HepG2 (cell line): ENCODE data around the gene FAM117B. TPM values are rescaled to one million over a fixed set of nuclear protein-coding genes. Genes with fewer than 3 reads are reported as not detected.

Source experiments
- EEA1 ChIP-seq: sonication (generic); formaldehyde crosslinking; IDR thresholded peaks from 2 replicates; pipeline ENCODE4 v1.5.1; 2020; ENCODE audit warnings: mild to moderate bottlenecking, missing genetic modification reagents, borderline replicate concordance
- MEIS1 ChIP-seq: sonication (generic); formaldehyde crosslinking; IDR thresholded peaks from 2 replicates; pipeline ENCODE4 v1.9.0; 2021; ENCODE audit warnings: mild to moderate bottlenecking, missing genetic modification reagents, moderate library complexity, borderline replicate concordance
- NCOA1 ChIP-seq: sonication (generic); formaldehyde crosslinking; IDR thresholded peaks from 2 replicates; pipeline ENCODE4 v1.9.0; 2021; ENCODE audit warnings: missing genetic modification reagents
- PLRG1 ChIP-seq: fragments of 450-650 bp; conservative IDR thresholded peaks from 2 replicates; pipeline ENCODE4 v1.6.1; 2016
- SYNCRIP ChIP-seq: fragments of 200-400 bp; formaldehyde crosslinking; IDR thresholded peaks from 2 replicates; pipeline ENCODE4 v1.6.1; 2018; ENCODE audit warnings: mild to moderate bottlenecking, low read depth, low read length; ENCODE audit not compliant: insufficient read depth
- ZC3H13 ChIP-seq: sonication (generic); formaldehyde crosslinking; IDR thresholded peaks from 2 replicates; pipeline ENCODE4 v1.8.1; 2023; ENCODE audit warnings: mild to moderate bottlenecking, missing genetic modification reagents, moderate library complexity
- ZNF124 ChIP-seq: sonication (generic); formaldehyde crosslinking; IDR thresholded peaks from 2 replicates; pipeline ENCODE4 v1.4.0; 2020; ENCODE audit warnings: missing genetic modification reagents
- ZNF446 ChIP-seq: sonication (generic); formaldehyde crosslinking; IDR thresholded peaks from 2 replicates; pipeline ENCODE4 v1.5.0; 2020; ENCODE audit warnings: mild to moderate bottlenecking, missing genetic modification reagents
- ZNF564 ChIP-seq: sonication (generic); formaldehyde crosslinking; IDR thresholded peaks from 2 replicates; pipeline ENCODE4 v1.8.1; 2023; ENCODE audit warnings: mild to moderate bottlenecking, missing genetic modification reagents
- ZNF672 ChIP-seq: sonication (generic); formaldehyde crosslinking; IDR thresholded peaks from 2 replicates; pipeline ENCODE4 v1.8.1; 2022; ENCODE audit warnings: missing genetic modification reagents
- ZNF709 ChIP-seq: sonication (generic); formaldehyde crosslinking; IDR thresholded peaks from 2 replicates; pipeline ENCODE4 v1.5.0; 2020; ENCODE audit warnings: mild to moderate bottlenecking, missing genetic modification reagents
- ZNF883 ChIP-seq: sonication (generic); formaldehyde crosslinking; IDR thresholded peaks from 2 replicates; pipeline ENCODE4 v1.5.1; 2020; ENCODE audit warnings: mild to moderate bottlenecking, missing genetic modification reagents; ENCODE audit errors: not compliant biosample characterization
- polyA plus RNA-seq, 8 experiments: library from polyadenylated mRNA; depleted of rRNA in 3 of 8; stranded (reverse) in 7 of 8; unstranded in 1 of 8; fragments of >200 nt; fragmentation: Illumina TruSeq in 4 of 8; extraction: Trizol in 4 of 8; gene quantifications; 2 replicates each; pipeline versions ENCODE4 v1.2.1 to v1.2.3, GENCODE V29; 2011 to 2016; ENCODE audit warnings: low read depth in 4 of 8, missing spikeins in 1 of 8, mixed read lengths in 1 of 8; ENCODE audit not compliant: insufficient read depth in 1 of 8
- total RNA-seq, 5 experiments: library from RNA; depleted of rRNA; stranded (reverse); fragments of >200 nt; fragmentation: Illumina TruSeq; extraction: Trizol; gene quantifications; 2 replicates each; pipeline ENCODE4 v1.2.3, GENCODE V29; 2016; ENCODE audit warnings: low read depth in 1 of 5
- TF ChIP-seq, protein P1 (sequence below): sonication (generic); formaldehyde crosslinking; IDR thresholded peaks from 2 replicates; pipeline ENCODE4 v1.4.0; 2020; ENCODE audit warnings: mild to moderate bottlenecking, missing genetic modification reagents
- TF ChIP-seq, protein P2 (sequence below): sonication (generic); formaldehyde crosslinking; conservative IDR thresholded peaks from 2 replicates; pipeline ENCODE4 v1.8.0; 2022; ENCODE audit warnings: low read depth, missing genetic modification reagents
- TF ChIP-seq, protein P3 (sequence below): sonication (generic); formaldehyde crosslinking; IDR thresholded peaks from 2 replicates; pipeline ENCODE4 v1.9.0; 2021; ENCODE audit warnings: missing genetic modification reagents, mild to moderate bottlenecking, borderline replicate concordance
- TF ChIP-seq, protein P4 (sequence below): sonication (generic); formaldehyde crosslinking; IDR thresholded peaks from 2 replicates; pipeline ENCODE4 v1.8.0; 2023; ENCODE audit warnings: mild to moderate bottlenecking, missing genetic modification reagents
- TF ChIP-seq, protein P5 (sequence below): sonication (generic); formaldehyde crosslinking; IDR thresholded peaks from 2 replicates; pipeline ENCODE4 v1.8.0; 2022; ENCODE audit warnings: mild to moderate bottlenecking, missing genetic modification reagents

Gene FAM117B
- total and polyA plus RNA-seq, 2 of the 13 experiments (the other 11 are each of a cell fraction or from before 2014, with no cell fraction given): 5.8 to 11.0 TPM

DNA sequence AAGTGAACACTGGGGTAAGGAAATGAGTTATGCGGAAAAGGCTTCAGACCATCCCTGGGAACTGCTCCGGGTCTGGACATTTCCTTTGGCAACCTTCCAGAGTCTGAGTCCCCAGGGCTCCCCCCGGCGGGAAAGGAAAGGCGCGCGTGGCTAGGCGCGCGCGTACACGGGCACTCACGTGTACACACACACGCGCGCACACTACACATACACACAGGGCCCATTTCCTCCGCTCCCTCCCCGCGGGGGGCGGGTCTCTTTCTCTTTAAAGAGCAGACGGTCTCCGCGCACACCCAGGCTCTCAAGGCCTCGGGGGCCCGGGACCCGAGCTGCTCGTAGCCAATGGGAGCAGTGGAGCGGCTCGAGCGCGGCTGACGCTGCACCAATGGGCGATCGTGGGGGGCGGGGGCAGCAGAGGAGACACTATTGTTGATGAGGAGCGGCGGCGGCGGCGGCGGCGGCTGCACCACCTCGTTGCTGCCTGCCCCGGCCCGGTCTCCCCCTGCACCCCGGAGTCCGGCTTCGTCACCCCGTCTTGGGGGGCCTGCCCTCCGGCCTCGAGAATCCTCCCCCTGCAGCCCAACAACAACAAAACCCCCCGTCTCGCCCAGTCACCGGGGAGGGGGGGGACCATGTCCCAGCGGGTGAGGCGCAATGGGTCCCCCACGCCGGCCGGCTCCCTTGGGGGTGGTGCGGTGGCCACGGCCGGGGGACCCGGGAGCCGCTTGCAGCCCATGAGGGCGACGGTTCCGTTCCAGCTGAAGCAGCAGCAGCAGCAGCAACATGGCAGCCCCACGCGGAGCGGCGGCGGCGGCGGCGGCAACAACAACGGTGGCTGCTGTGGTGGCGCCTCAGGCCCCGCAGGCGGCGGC lies at the start of gene FAM117B (continued):
- TF ChIP-seq, protein P1, sequence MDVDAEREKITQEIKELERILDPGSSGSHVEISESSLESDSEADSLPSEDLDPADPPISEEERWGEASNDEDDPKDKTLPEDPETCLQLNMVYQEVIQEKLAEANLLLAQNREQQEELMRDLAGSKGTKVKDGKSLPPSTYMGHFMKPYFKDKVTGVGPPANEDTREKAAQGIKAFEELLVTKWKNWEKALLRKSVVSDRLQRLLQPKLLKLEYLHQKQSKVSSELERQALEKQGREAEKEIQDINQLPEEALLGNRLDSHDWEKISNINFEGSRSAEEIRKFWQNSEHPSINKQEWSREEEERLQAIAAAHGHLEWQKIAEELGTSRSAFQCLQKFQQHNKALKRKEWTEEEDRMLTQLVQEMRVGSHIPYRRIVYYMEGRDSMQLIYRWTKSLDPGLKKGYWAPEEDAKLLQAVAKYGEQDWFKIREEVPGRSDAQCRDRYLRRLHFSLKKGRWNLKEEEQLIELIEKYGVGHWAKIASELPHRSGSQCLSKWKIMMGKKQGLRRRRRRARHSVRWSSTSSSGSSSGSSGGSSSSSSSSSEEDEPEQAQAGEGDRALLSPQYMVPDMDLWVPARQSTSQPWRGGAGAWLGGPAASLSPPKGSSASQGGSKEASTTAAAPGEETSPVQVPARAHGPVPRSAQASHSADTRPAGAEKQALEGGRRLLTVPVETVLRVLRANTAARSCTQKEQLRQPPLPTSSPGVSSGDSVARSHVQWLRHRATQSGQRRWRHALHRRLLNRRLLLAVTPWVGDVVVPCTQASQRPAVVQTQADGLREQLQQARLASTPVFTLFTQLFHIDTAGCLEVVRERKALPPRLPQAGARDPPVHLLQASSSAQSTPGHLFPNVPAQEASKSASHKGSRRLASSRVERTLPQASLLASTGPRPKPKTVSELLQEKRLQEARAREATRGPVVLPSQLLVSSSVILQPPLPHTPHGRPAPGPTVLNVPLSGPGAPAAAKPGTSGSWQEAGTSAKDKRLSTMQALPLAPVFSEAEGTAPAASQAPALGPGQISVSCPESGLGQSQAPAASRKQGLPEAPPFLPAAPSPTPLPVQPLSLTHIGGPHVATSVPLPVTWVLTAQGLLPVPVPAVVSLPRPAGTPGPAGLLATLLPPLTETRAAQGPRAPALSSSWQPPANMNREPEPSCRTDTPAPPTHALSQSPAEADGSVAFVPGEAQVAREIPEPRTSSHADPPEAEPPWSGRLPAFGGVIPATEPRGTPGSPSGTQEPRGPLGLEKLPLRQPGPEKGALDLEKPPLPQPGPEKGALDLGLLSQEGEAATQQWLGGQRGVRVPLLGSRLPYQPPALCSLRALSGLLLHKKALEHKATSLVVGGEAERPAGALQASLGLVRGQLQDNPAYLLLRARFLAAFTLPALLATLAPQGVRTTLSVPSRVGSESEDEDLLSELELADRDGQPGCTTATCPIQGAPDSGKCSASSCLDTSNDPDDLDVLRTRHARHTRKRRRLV (CRISPR knock-in tag): peak; percentile 89; the same call in 1 of the 2 replicates
- TF ChIP-seq EEA1: no peak; the same call in 1 of the 2 replicates
- peak; percentile 77; the same call in 1 of the 2 replicates for TF ChIP-seq ZNF124 (CRISPR knock-in tag)
- TF ChIP-seq PLRG1: no peak
- peak; percentile 95 for TF ChIP-seq ZNF709
- no peak; the same call in 1 of the 2 replicates for TF ChIP-seq ZC3H13 (CRISPR knock-in tag)
- peak; percentile 77 for TF ChIP-seq ZNF883
- TF ChIP-seq, protein P2, sequence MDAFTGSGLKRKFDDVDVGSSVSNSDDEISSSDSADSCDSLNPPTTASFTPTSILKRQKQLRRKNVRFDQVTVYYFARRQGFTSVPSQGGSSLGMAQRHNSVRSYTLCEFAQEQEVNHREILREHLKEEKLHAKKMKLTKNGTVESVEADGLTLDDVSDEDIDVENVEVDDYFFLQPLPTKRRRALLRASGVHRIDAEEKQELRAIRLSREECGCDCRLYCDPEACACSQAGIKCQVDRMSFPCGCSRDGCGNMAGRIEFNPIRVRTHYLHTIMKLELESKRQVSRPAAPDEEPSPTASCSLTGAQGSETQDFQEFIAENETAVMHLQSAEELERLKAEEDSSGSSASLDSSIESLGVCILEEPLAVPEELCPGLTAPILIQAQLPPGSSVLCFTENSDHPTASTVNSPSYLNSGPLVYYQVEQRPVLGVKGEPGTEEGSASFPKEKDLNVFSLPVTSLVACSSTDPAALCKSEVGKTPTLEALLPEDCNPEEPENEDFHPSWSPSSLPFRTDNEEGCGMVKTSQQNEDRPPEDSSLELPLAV (CRISPR knock-in tag): no peak
- TF ChIP-seq, protein P3, sequence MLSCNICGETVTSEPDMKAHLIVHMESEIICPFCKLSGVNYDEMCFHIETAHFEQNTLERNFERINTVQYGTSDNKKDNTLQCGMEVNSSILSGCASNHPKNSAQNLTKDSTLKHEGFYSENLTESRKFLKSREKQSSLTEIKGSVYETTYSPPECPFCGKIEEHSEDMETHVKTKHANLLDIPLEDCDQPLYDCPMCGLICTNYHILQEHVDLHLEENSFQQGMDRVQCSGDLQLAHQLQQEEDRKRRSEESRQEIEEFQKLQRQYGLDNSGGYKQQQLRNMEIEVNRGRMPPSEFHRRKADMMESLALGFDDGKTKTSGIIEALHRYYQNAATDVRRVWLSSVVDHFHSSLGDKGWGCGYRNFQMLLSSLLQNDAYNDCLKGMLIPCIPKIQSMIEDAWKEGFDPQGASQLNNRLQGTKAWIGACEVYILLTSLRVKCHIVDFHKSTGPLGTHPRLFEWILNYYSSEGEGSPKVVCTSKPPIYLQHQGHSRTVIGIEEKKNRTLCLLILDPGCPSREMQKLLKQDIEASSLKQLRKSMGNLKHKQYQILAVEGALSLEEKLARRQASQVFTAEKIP (CRISPR knock-in tag): no peak
- TF ChIP-seq ZNF446 (CRISPR knock-in tag): no peak
- no peak for TF ChIP-seq SYNCRIP
- TF ChIP-seq, protein P4, sequence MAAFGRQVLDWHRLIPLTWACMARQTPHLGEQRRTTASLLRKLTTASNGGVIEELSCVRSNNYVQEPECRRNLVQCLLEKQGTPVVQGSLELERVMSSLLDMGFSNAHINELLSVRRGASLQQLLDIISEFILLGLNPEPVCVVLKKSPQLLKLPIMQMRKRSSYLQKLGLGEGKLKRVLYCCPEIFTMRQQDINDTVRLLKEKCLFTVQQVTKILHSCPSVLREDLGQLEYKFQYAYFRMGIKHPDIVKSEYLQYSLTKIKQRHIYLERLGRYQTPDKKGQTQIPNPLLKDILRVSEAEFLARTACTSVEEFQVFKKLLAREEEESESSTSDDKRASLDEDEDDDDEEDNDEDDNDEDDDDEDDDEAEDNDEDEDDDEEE: peak; percentile 90
- TF ChIP-seq NCOA1: 0 out of 2 replicates have a peak, but pooled peaks have one; percentile 57
- peak; percentile 50; the same call in 1 of the 2 replicates for TF ChIP-seq ZNF564 (CRISPR knock-in tag)
- no peak for TF ChIP-seq MEIS1 (CRISPR knock-in tag)
- TF ChIP-seq, protein P5, sequence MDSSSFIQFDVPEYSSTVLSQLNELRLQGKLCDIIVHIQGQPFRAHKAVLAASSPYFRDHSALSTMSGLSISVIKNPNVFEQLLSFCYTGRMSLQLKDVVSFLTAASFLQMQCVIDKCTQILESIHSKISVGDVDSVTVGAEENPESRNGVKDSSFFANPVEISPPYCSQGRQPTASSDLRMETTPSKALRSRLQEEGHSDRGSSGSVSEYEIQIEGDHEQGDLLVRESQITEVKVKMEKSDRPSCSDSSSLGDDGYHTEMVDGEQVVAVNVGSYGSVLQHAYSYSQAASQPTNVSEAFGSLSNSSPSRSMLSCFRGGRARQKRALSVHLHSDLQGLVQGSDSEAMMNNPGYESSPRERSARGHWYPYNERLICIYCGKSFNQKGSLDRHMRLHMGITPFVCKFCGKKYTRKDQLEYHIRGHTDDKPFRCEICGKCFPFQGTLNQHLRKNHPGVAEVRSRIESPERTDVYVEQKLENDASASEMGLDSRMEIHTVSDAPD (CRISPR knock-in tag): peak; percentile 64; the same call in 1 of the 2 replicates
- no peak for TF ChIP-seq ZNF672 (CRISPR knock-in tag)
